Measurements from ENCODE around the gene SMARCA2. TPM values are rescaled to one million over a fixed set of nuclear protein-coding genes. Genes with fewer than 3 reads are reported as not detected.

The SMARCA2 gene
- total RNA-seq, 1 experiment from 2014 or later = 36.1 TPM

DNA sequence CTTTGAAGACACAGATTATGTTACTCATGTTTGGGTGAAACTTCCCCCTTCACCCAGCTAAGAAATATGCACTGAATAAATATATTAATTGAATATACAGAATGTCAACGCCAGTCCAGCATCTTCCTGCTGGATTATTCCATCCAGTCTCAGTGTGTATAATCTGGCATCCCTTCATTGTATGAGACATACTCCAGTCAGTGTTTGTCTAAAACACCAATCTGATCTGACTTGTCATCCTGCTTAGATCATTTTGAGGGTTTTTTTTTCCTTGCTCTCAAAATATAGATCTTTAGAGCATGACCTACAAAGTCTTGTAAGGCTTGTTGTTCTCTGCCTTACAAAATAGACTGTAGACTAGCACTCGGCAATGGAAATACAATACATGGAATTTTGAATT, 195.1 kb downstream of the SMARCA2 start:
- DNase-seq (ENCODE audit: low spot score) = no peak

DNA sequence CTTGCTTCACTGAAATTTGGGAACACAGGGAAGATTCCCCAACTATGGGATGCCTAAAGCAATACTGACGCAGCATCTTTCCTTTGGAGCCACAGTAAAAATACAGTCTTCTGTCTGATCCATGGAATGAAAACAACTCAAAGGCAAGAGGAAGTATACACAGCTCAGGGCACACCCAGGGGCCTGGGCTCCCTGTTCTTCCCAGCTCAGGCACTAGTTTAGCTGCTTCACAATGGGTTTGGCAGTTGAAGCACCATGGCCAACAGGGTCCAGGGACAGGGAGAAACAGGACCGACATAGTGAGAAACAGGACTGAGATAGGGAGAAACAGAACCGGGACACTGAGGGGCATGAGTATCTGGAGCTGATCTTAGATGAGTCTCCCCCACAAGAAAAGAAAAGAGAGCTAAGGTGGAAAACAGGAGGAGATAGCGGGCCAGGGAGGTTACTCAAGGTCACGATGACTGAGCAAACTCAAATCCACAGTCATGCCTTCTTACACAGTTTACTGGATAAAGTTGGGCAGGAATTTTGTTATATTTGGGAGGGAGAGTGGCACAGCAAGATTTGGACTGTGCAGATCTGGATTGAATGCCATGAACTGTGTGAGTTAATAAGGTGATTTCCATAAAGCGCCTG, 198.8 kb downstream of the SMARCA2 start:
- no peak for DNase-seq (ENCODE audit: low spot score)

GRCh38 chr9:2214707-2215106, 199.6 kb downstream of the SMARCA2 start:
- no peak for DNase-seq (ENCODE audit: low spot score)

DNA sequence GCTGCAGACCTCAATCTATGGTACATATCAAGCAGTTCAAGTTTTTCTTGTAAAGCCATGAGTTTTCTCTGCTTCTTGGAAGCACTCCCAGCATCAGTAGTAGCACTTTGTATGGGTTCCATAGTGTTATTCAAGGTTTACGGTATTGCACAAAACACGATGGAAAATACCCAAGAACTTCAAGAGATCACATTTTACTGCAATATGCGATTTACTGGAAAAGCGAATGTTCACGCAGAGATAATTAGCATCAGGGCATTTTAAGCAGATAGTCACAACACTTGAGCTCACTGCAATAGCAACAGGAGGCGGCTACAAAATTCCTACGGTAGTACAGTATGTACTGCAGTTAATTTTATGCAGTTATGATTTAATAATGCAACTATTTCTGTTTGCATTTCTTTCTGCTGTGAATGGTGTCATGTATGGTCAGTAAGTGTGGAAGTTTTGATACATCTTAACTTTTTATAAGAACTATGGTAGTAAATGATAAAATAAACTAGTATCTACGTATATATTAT, 200.8 kb downstream of the SMARCA2 start:
- DNase-seq (ENCODE audit: low spot score) = no peak

GRCh38 chr9:2216591-2216990, 201.4 kb downstream of the SMARCA2 start:
- DNase-seq (ENCODE audit: low spot score) = no peak

GRCh38 chr9:2217540-2217939, 202.4 kb downstream of the SMARCA2 start:
- DNase-seq (ENCODE audit: low spot score) = no peak

GRCh38 chr9:2220036-2220435, 204.9 kb downstream of the SMARCA2 start:
- no peak for DNase-seq (ENCODE audit: low spot score)

- no peak for DNase-seq (ENCODE audit: low spot score)
These were observed 212.2 kb downstream of the SMARCA2 start for GRCh38 chr9:2227144-2227867.

GRCh38 chr9:2228132-2228531, 213.0 kb downstream of the SMARCA2 start:
- peak; percentile 20 for DNase-seq (ENCODE audit: low spot score)

DNA sequence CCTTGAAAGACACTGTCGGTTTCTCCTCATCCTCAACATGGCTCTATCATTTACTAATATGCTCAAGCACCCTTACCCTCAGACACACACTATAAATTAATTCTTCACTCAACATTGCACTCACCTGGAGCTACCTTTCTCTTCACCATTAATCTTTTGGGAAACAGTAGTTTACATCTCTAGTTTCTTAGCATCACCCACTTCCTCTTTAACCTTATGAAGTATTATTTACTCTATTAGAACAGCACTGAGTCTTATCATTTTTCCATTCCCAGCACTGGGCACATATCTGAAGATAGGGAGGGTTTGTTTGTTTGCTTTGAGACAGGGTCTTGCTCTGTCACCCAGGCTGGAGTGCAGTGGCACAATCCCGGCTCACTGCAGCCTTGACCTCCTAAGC, 213.5 kb downstream of the SMARCA2 start:
- no peak for DNase-seq (ENCODE audit: low spot score)

GRCh38 chr9:2229109-2229721, 214.1 kb downstream of the SMARCA2 start:
- no peak for DNase-seq (ENCODE audit: low spot score)

GRCh38 chr9:2230362-2230761, 215.2 kb downstream of the SMARCA2 start:
- DNase-seq (ENCODE audit: low spot score) = no peak

DNA sequence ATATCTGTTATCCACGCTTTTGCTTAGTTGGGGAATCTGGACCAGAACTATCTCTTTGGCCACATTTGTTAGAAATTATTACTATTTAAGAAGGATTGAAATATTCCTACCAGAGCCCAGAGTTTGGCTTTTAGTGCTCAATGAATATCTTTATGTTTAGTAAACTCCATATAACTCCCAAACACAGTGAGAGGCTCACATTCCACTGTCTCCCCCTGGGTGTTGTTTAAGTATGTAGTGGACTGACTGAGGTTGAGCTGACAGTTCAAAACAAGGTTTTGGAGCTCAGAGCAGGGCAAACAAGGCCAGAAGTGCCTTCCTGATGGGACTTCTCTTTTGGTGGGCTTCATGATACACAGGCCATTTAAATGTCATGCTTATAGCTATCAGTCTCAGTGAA, 216.0 kb downstream of the SMARCA2 start:
- no peak for DNase-seq (ENCODE audit: low spot score)

- DNase-seq (ENCODE audit: low spot score) = no peak
These were observed 216.7 kb downstream of the SMARCA2 start for GRCh38 chr9:2231829-2232228.

GRCh38 chr9:2233274-2233673, 218.1 kb downstream of the SMARCA2 start:
- DNase-seq (ENCODE audit: low spot score) = no peak

- DNase-seq (ENCODE audit: low spot score) = no peak
These were observed 219.3 kb downstream of the SMARCA2 start for GRCh38 chr9:2234371-2234893.

GRCh38 chr9:2235623-2236022, 220.5 kb downstream of the SMARCA2 start:
- no peak for DNase-seq (ENCODE audit: low spot score)

- DNase-seq (ENCODE audit: low spot score) = no peak
These were observed 221.7 kb downstream of the SMARCA2 start for GRCh38 chr9:2236850-2237249.

- DNase-seq (ENCODE audit: low spot score) = no peak
These were observed 226.3 kb downstream of the SMARCA2 start for GRCh38 chr9:2241461-2241835.

DNA sequence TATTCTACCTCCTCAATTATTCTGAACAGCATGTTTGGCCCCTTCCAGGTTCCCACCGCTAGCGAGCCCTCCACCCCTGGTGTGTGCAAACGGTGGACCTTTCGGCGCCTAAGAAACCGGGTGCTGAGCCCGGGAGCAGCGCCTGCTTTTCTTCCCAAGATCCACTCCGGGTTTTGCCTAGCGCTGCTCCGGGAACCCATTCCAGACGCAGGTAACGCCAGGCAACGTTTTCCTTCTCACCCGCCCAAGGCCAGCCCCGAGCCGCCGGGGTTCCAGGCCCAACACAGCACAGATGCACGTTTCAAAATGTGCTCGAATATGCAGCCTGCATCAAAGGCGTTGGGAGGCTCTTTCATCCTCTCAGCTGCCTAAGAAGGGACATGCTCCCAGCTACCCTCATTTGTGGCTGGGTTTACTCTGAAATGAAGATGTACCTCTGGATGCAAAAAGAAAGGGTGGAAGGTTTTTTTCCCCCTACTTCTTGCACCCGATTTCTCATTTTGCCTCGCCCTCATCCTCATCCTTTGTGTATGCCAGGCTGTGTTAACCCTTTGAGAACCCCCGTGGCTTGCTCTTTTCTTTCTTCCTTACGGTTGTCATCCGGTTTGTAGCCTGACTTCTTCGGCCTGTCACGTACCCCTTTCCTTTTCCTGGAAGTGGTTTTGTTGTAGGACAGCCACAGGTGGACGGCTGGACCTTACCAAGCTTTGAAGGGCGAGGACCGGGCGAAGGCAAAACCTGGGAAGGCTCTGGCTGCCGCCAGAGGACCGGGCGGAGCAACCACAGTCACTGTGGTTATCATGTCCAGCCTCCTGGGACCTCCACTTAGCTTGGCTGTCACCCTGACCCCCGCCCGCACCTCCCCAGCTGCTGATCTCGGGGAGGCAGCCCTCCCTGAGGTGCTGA, 226.9 kb downstream of the SMARCA2 start:
- peak; percentile 78 for DNase-seq (ENCODE audit: low spot score)

DNA sequence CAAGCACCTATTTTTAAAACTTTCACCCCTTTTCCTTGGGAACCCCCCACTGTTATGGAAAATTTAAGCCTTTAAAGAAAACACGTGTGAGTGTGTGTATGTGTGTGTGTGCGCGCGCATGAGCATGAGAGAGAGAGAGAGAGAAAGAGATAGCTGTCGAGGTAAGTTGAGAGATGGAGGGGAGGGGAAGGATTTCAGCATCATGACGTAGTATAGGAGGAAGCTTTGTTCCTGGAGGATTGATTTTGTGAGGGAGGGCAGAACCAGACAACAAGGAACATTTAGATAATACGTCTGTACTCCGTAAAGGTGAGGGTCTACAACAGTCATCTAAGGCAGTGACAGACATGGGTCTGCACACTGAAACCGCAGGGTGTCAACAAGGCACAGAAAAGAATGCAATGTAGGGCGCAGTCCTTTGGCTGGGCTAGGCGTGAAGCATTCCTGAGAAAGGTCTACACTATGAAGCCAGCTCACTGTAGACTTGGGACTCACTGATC, 227.7 kb downstream of the SMARCA2 start:
- peak; percentile 12 for DNase-seq (ENCODE audit: low spot score)

Measured in HT-29 (cell line).